Loucy (cell line): ENCODE data around the gene ADAMTS15.

Source experiments
- H2AFZ ChIP-seq: fragments of 200-600 bp; sonication (generic); 2 replicates; pipeline ENCODE4 v1.6.0; 2016; ENCODE audit warnings: antibody characterized with exemption, mild to moderate bottlenecking, low read length, moderate library complexity
- H3F3A ChIP-seq: fragments of 200-600 bp; 2 replicates; pipeline ENCODE4 v1.6.0; 2016; ENCODE audit warnings: antibody characterized with exemption, low read depth, mild to moderate bottlenecking
- H3K27me3 ChIP-seq: fragments of 200-600 bp; sonication (generic); 2 replicates; pipeline ENCODE4 v1.6.1; 2014; ENCODE audit warnings: low read length, mild to moderate bottlenecking; ENCODE audit not compliant: insufficient read depth, poor library complexity, severe bottlenecking
- H3K36me3 ChIP-seq: fragments of 200-600 bp; sonication (generic); 2 replicates; pipeline ENCODE4 v1.6.1; 2016; ENCODE audit warnings: low read length; ENCODE audit not compliant: insufficient read depth
- H3K4me1 ChIP-seq: fragments of 200-600 bp; sonication (generic); 2 replicates; pipeline ENCODE4 v1.5.1; 2014; ENCODE audit warnings: low read length, mild to moderate bottlenecking; ENCODE audit not compliant: insufficient read depth, poor library complexity, severe bottlenecking
- H3K4me2 ChIP-seq: fragments of 200-600 bp; sonication (generic); 2 replicates; pipeline ENCODE4 v1.6.0; 2014; ENCODE audit warnings: antibody characterized with exemption, low read length, low read depth, mild to moderate bottlenecking; ENCODE audit not compliant: poor library complexity, severe bottlenecking
- H3K4me3 ChIP-seq: fragments of 200-600 bp; sonication (generic); 2 replicates; pipeline ENCODE4 v1.5.1; 2014; ENCODE audit warnings: low read length, mild to moderate bottlenecking, mixed read lengths; ENCODE audit not compliant: poor library complexity, severe bottlenecking
- H3K79me2 ChIP-seq: fragments of 200-600 bp; sonication (generic); 2 replicates; pipeline ENCODE4 v1.6.1; 2014; ENCODE audit warnings: low read length; ENCODE audit not compliant: insufficient read depth
- H3K9ac ChIP-seq: fragments of 200-600 bp; sonication (generic); 2 replicates; pipeline ENCODE4 v1.6.0; 2014; ENCODE audit warnings: mild to moderate bottlenecking, low read depth, low read length, moderate library complexity; ENCODE audit not compliant: poor library complexity, severe bottlenecking
- H3K9me2 ChIP-seq: fragments of 200-600 bp; sonication (generic); replicated peaks from 2 replicates; pipeline ENCODE4 v1.6.1; 2016; ENCODE audit warnings: low read depth, low read length, mixed read lengths
- H3K9me3 ChIP-seq: fragments of 200-600 bp; sonication (generic); 2 replicates; pipeline ENCODE4 v1.6.1; 2014; ENCODE audit warnings: mild to moderate bottlenecking, antibody characterized with exemption, low read length, low read depth; ENCODE audit not compliant: insufficient read depth
- H4K20me1 ChIP-seq: fragments of 200-600 bp; sonication (generic); 2 replicates; pipeline ENCODE4 v1.6.0; 2014; ENCODE audit warnings: antibody characterized with exemption, low read length, mild to moderate bottlenecking; ENCODE audit not compliant: insufficient read depth, poor library complexity, severe bottlenecking
- EZH2phosphoT487 ChIP-seq: fragments of 200-600 bp; IDR thresholded peaks from 2 replicates; pipeline ENCODE4 v1.6.1; 2018; ENCODE audit warnings: antibody characterized with exemption, mild to moderate bottlenecking, moderate library complexity, borderline replicate concordance
- TF ChIP-seq, protein P1 (sequence below): fragments of 200-600 bp; sonication (generic); conservative IDR thresholded peaks from 2 replicates; pipeline ENCODE4 v1.5.1; 2014; ENCODE audit warnings: mild to moderate bottlenecking, antibody characterized with exemption, low read length

ADAMTS15 gene

DNA sequence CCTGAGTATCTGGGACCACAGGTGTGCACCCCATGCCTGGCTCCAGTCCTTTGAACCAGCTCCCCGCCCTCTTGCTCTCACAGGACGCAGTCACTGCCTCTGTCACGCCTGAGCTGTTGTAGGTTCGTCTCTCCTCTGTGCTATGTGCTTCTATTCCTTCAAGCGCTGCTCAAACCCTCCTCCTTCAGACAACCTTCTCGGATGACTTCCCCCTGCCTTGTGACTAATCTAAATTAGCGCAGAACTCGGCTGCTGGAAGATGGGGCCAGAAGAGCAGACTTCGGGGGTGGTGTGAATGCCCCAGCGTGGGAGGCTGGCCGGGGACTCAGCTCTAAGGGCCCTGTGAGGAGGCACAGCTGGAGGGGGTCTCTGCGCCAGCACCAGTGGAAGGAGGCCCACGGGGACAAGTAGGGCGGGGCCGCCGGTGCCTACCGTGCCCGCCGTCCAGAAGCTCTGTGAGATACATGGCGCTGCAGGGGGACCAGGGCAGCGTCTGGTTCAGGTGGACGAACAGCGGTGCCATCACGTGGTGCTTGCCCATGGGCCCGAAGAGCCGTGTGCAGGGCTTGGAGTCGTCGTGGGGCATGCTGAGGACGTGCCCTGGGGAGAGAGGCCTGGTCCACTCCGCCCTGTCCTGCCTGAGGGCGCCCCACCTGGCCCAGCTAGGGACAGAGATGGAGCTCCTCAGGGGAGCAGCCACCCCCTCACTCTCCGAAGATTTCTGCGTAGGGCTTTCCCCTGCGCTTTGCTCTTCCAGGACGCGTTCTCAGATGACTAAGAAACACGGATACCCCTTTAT, 32.5 kb upstream of the ADAMTS15 start:
- H3K9me2 ChIP-seq = no peaks in the 10 kb centered on the region
- no peak overlapping the region for H2AFZ ChIP-seq
- H3K4me1 ChIP-seq = no peaks in the 10 kb centered on the region
- no peaks in the 10 kb centered on the region for H3K36me3 ChIP-seq
- H3F3A ChIP-seq = no peaks in the 10 kb centered on the region
- no peaks in the 10 kb centered on the region for H4K20me1 ChIP-seq
- H3K27me3 ChIP-seq = no peaks in the 10 kb centered on the region
- H3K4me3 ChIP-seq = no peak overlapping the region
- TF ChIP-seq, protein P1, sequence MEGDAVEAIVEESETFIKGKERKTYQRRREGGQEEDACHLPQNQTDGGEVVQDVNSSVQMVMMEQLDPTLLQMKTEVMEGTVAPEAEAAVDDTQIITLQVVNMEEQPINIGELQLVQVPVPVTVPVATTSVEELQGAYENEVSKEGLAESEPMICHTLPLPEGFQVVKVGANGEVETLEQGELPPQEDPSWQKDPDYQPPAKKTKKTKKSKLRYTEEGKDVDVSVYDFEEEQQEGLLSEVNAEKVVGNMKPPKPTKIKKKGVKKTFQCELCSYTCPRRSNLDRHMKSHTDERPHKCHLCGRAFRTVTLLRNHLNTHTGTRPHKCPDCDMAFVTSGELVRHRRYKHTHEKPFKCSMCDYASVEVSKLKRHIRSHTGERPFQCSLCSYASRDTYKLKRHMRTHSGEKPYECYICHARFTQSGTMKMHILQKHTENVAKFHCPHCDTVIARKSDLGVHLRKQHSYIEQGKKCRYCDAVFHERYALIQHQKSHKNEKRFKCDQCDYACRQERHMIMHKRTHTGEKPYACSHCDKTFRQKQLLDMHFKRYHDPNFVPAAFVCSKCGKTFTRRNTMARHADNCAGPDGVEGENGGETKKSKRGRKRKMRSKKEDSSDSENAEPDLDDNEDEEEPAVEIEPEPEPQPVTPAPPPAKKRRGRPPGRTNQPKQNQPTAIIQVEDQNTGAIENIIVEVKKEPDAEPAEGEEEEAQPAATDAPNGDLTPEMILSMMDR = no peak
- TF ChIP-seq EZH2phosphoT487 = no peak
- no peaks in the 10 kb centered on the region for H3K79me2 ChIP-seq
- no peak overlapping the region for H3K9ac ChIP-seq
- H3K4me2 ChIP-seq = no peak overlapping the region
- no peaks in the 10 kb centered on the region for H3K9me3 ChIP-seq

DNA sequence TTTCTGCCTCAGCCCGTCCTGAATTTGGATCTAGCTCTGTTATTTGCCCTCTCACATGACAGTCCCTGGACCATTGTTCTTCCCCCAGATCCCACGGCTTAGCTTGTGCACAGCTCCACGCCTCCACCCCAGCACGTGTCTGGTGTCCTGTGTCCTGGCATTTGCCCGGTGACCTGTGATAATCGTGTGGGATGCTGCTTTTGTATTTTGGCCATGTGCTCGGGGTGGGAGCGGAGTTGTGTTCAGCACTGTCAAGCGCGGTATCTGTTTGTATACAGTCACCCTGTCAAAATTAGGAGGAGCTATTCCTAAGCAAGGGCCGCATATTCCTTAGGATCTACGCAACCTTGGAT, 31.9 kb upstream of the ADAMTS15 start:
- H3K4me3 ChIP-seq = no peak overlapping the region
- no peaks in the 10 kb centered on the region for H3K27me3 ChIP-seq
- H2AFZ ChIP-seq = no peak overlapping the region
- H3K4me1 ChIP-seq = no peaks in the 10 kb centered on the region
- TF ChIP-seq EZH2phosphoT487 = no peak
- TF ChIP-seq, protein P1 = no peak
- no peaks in the 10 kb centered on the region for H3K79me2 ChIP-seq
- no peaks in the 10 kb centered on the region for H3F3A ChIP-seq
- H3K9me3 ChIP-seq = no peaks in the 10 kb centered on the region
- no peaks in the 10 kb centered on the region for H3K9me2 ChIP-seq
- H3K9ac ChIP-seq = no peak overlapping the region
- H4K20me1 ChIP-seq = no peaks in the 10 kb centered on the region
- no peak overlapping the region for H3K4me2 ChIP-seq
- no peaks in the 10 kb centered on the region for H3K36me3 ChIP-seq

DNA sequence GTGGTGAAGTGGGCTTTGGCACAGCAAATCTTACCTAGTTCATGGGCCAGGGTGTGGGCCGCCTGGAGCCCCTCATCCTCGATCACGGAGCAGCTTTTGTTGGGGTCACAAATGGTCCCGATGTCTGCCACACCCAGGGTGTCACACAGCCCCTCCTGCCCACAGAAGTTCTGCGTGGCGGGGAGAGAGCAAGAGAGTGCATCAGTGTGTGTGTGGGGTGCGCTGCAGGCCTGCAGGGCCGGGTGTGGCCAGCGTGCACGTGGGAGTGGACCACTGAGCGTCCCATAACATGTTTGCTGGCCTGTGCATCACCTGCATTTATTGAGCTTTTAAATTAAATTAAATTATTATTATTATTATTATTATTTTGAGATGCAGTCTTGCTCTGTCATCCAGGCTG, 31.5 kb upstream of the ADAMTS15 start:
- H3K79me2 ChIP-seq = no peaks in the 10 kb centered on the region
- TF ChIP-seq, protein P1 = no peak
- TF ChIP-seq EZH2phosphoT487 = no peak
- H3K9me3 ChIP-seq = no peaks in the 10 kb centered on the region
- no peak overlapping the region for H2AFZ ChIP-seq
- no peak overlapping the region for H3K9ac ChIP-seq
- H3K4me1 ChIP-seq = no peaks in the 10 kb centered on the region
- no peak overlapping the region for H3K4me3 ChIP-seq
- H3K4me2 ChIP-seq = no peak overlapping the region
- no peaks in the 10 kb centered on the region for H4K20me1 ChIP-seq
- no peaks in the 10 kb centered on the region for H3F3A ChIP-seq
- H3K9me2 ChIP-seq = no peaks in the 10 kb centered on the region
- H3K27me3 ChIP-seq = no peaks in the 10 kb centered on the region
- no peaks in the 10 kb centered on the region for H3K36me3 ChIP-seq
